Subcutaneous adipose tissue (tissue), 4 donors: ENCODE measurements around the gene PADI2. TPM values are rescaled to one million over a fixed set of nuclear protein-coding genes. Genes with fewer than 3 reads are reported as not detected.

ENCODE experiments used
- CTCF ChIP-seq: fragments of 450-650 bp; IDR thresholded peaks from one replicate; pipeline ENCODE4 v1.5.1; 2016; ENCODE audit warnings: low read depth, mild to moderate bottlenecking, control low read depth, antibody characterized with exemption, moderate library complexity
- total RNA-seq, 4 donors: library from RNA; depleted of rRNA; stranded (reverse); fragments of >200 nt; gene quantifications; one replicate each; pipeline ENCODE4 v1.1.0, GENCODE V29; 2016

Gene PADI2
- total RNA-seq, 4 donors from 2014 or later = 0.19 to 2.9 (median 0.60) TPM

- TF ChIP-seq CTCF = no peak
Measured at GRCh38 chr1:17112496-17113236, 6.6 kb downstream of the PADI2 start.

- TF ChIP-seq CTCF = no peak
Measured at GRCh38 chr1:17112076-17112475, 7.2 kb downstream of the PADI2 start.

GRCh38 chr1:17110555-17110926 is 8.7 kb downstream of the PADI2 start:
- TF ChIP-seq CTCF = no peak

GRCh38 chr1:17109892-17110554 is 9.2 kb downstream of the PADI2 start:
- TF ChIP-seq CTCF = no peak

- no peak for TF ChIP-seq CTCF
Measured at GRCh38 chr1:17108786-17109185, 10.5 kb downstream of the PADI2 start.

GRCh38 chr1:17108360-17108759 is 10.9 kb downstream of the PADI2 start:
- no peak for TF ChIP-seq CTCF

- TF ChIP-seq CTCF = no peak
Measured at GRCh38 chr1:17104782-17105181, 14.5 kb downstream of the PADI2 start.
